Esophagus (tissue), 2 donors: Measurements from ENCODE around the gene CRYL1. TPM values are rescaled to one million over a fixed set of nuclear protein-coding genes. Genes with fewer than 3 reads are reported as not detected.

Experiments
- H3K27ac ChIP-seq, 2 donors: one replicate each; pipeline ENCODE4 v1.5.1; 2013; ENCODE audit warnings: low read depth in 2 of 2, mild to moderate bottlenecking in 2 of 2, inconsistent platforms in 1 of 2, low read length in 1 of 2, moderate library complexity in 1 of 2
- H3K27me3 ChIP-seq, 2 donors: one replicate each; pipeline ENCODE4 v1.6.1; 2013; ENCODE audit warnings: low read length in 2 of 2, control low read depth in 1 of 2, mild to moderate bottlenecking in 1 of 2; ENCODE audit not compliant: insufficient read depth in 2 of 2, control insufficient read depth in 1 of 2
- H3K36me3 ChIP-seq, 2 donors: one replicate each; pipeline ENCODE4 v1.6.1; 2013; ENCODE audit warnings: low read length in 1 of 2; ENCODE audit not compliant: control insufficient read depth in 2 of 2, insufficient read depth in 2 of 2
- H3K4me1 ChIP-seq, 2 donors: one replicate each; pipeline ENCODE4 v1.6.1; 2013; ENCODE audit warnings: low read length in 1 of 2; ENCODE audit not compliant: control insufficient read depth in 2 of 2, insufficient read depth in 2 of 2
- H3K4me3 ChIP-seq, 2 donors: one replicate each; pipeline ENCODE4 v1.5.1; 2013; ENCODE audit warnings: low read length in 2 of 2, mild to moderate bottlenecking in 2 of 2, low read depth in 1 of 2, moderate library complexity in 1 of 2
- H3K9me3 ChIP-seq, 2 donors: one replicate each; pipeline ENCODE4 v1.6.1; 2013; ENCODE audit warnings: mild to moderate bottlenecking in 2 of 2, low read depth in 1 of 2, low read length in 1 of 2, moderate library complexity in 1 of 2; ENCODE audit not compliant: control insufficient read depth in 2 of 2, insufficient read depth in 1 of 2
- WGBS, 2 donors: extraction: QIAGEN DNeasy Blood & Tissue Kit; methylation state at CpG; one replicate each; pipeline ENCODE4 v1.1.7; 2013; 5-methylcytosine and 5-hydroxymethylcytosine counted together
- polyA plus RNA-seq, 2 donors: library from polyadenylated mRNA; stranded (reverse); fragments of 200-250 nt; gene quantifications; one replicate each; pipeline ENCODE4 v1.2.3, GENCODE V29; 2013
- donor health status: healthy with polysubstance abuse.
- donor health status: Bipolar disorder and iron deficiency.

The CRYL1 gene
- polyA plus RNA-seq, 2 donors, result 12.6 to 21.6 TPM

- 49 to 55% methylated on average over 11 of the region's 11 CpGs for WGBS, 2 donors
- Histone ChIP-seq H3K36me3 (peaks cover 0 to 2% of the 10 kb centered on the region in 2 donors), H3K27ac (peak overlapping the region; percentile 23 to 85), H3K4me1 (peaks cover 0 to 2% of the 10 kb centered on the region in 2 donors), H3K4me3 (no peak overlapping the region), H3K9me3 (no peaks in the 10 kb centered on the region), H3K27me3 (no peaks in the 10 kb centered on the region)
Observed at GRCh38 chr13:20482275-20482761, 43.3 kb downstream of the CRYL1 start.

- H3K36me3 ChIP-seq, result peaks cover 0 to 2% of the 10 kb centered on the region in 2 donors
- no peaks in the 10 kb centered on the region for H3K27me3 ChIP-seq
- 93 to 96% methylated on average over 3 of the region's 3 CpGs for WGBS, 2 donors
- H3K9me3 ChIP-seq, result no peaks in the 10 kb centered on the region
- H3K4me3 ChIP-seq, result no peak overlapping the region
- H3K27ac ChIP-seq, result no peak overlapping the region
- peaks cover 0 to 2% of the 10 kb centered on the region in 2 donors for H3K4me1 ChIP-seq
Observed at GRCh38 chr13:20477394-20477793, 48.3 kb downstream of the CRYL1 start.

- H3K36me3 ChIP-seq, result peaks cover 0 to 2% of the 10 kb centered on the region in 2 donors
- no peaks in the 10 kb centered on the region for H3K9me3 ChIP-seq
- peaks cover 0 to 2% of the 10 kb centered on the region in 2 donors for H3K4me1 ChIP-seq
- H3K27me3 ChIP-seq, result no peaks in the 10 kb centered on the region
- H3K27ac ChIP-seq, result no peak overlapping the region
- 68 to 69% methylated on average over 18 of the region's 18 CpGs for WGBS, 2 donors
- no peak overlapping the region for H3K4me3 ChIP-seq
Observed at GRCh38 chr13:20475927-20476691, 49.5 kb downstream of the CRYL1 start.

- H3K9me3 ChIP-seq, result no peaks in the 10 kb centered on the region
- no peaks in the 10 kb centered on the region for H3K36me3 ChIP-seq
- peaks cover 0 to 2% of the 10 kb centered on the region in 2 donors for H3K4me1 ChIP-seq
- H3K27ac ChIP-seq, result no peak overlapping the region
- H3K27me3 ChIP-seq, result no peaks in the 10 kb centered on the region
- WGBS, 2 donors, result 95 to 96% methylated on average over 3 of the region's 3 CpGs
- H3K4me3 ChIP-seq, result no peak overlapping the region
Observed at GRCh38 chr13:20474515-20474914, 51.1 kb downstream of the CRYL1 start.

GRCh38 chr13:20473888-20474287 is 51.8 kb downstream of the CRYL1 start:
- 87 to 92% methylated on average over 6 of the region's 6 CpGs for WGBS, 2 donors
- Histone ChIP-seq H3K9me3 (no peaks in the 10 kb centered on the region), H3K27me3 (no peaks in the 10 kb centered on the region), H3K27ac (no peak overlapping the region), H3K4me1 (peaks cover 0 to 2% of the 10 kb centered on the region in 2 donors), H3K36me3 (no peaks in the 10 kb centered on the region), H3K4me3 (no peak overlapping the region)

- no peak overlapping the region for H3K27ac ChIP-seq
- H3K36me3 ChIP-seq, result no peaks in the 10 kb centered on the region
- WGBS, 2 donors, result 91 to 95% methylated on average over 14 of the region's 14 CpGs
- no peaks in the 10 kb centered on the region for H3K27me3 ChIP-seq
- H3K4me1 ChIP-seq, result peaks cover 0 to 2% of the 10 kb centered on the region in 2 donors
- no peaks in the 10 kb centered on the region for H3K9me3 ChIP-seq
- no peak overlapping the region for H3K4me3 ChIP-seq
Observed at GRCh38 chr13:20473139-20473538, 52.5 kb downstream of the CRYL1 start.

- Histone ChIP-seq H3K4me1 (peaks cover 0 to 2% of the 10 kb centered on the region in 2 donors), H3K36me3 (no peaks in the 10 kb centered on the region), H3K27me3 (no peaks in the 10 kb centered on the region), H3K27ac (no peak overlapping the region), H3K4me3 (no peak overlapping the region), H3K9me3 (no peaks in the 10 kb centered on the region)
- 94 to 95% methylated on average over 8 of the region's 8 CpGs for WGBS, 2 donors
Observed at GRCh38 chr13:20472531-20472930, 53.1 kb downstream of the CRYL1 start.

GRCh38 chr13:20470136-20470535 is 55.5 kb downstream of the CRYL1 start:
- H3K27me3 ChIP-seq, result no peaks in the 10 kb centered on the region
- no peaks in the 10 kb centered on the region for H3K36me3 ChIP-seq
- no peak overlapping the region for H3K4me3 ChIP-seq
- no peaks in the 10 kb centered on the region for H3K9me3 ChIP-seq
- peaks cover 0 to 2% of the 10 kb centered on the region in 2 donors for H3K4me1 ChIP-seq
- 94 to 98% methylated on average over 8 of the region's 8 CpGs for WGBS, 2 donors
- no peak overlapping the region for H3K27ac ChIP-seq

GRCh38 chr13:20466371-20466770 is 59.3 kb downstream of the CRYL1 start:
- WGBS, 2 donors, result 91 to 99% methylated on average over 2 of the region's 2 CpGs
- no peak overlapping the region for H3K27ac ChIP-seq
- no peak overlapping the region for H3K4me3 ChIP-seq
- H3K27me3 ChIP-seq, result no peaks in the 10 kb centered on the region
- H3K4me1 ChIP-seq, result peaks cover 0 to 2% of the 10 kb centered on the region in 2 donors
- no peaks in the 10 kb centered on the region for H3K36me3 ChIP-seq
- H3K9me3 ChIP-seq, result no peaks in the 10 kb centered on the region
